NCI-H1417 (cell line): ENCODE data around the gene PNPLA6.
"Not testable (repeated sequence)": the region's sequence is repeated elsewhere in the genome, so short reads cannot be mapped to it uniquely, and the experiment has no call there.

Source experiments
- DNase-seq, 3 experiments: peaks; one replicate each; lab custom pipeline; 2025; lab: John Stamatoyannopoulos, UW

The PNPLA6 gene

DNA sequence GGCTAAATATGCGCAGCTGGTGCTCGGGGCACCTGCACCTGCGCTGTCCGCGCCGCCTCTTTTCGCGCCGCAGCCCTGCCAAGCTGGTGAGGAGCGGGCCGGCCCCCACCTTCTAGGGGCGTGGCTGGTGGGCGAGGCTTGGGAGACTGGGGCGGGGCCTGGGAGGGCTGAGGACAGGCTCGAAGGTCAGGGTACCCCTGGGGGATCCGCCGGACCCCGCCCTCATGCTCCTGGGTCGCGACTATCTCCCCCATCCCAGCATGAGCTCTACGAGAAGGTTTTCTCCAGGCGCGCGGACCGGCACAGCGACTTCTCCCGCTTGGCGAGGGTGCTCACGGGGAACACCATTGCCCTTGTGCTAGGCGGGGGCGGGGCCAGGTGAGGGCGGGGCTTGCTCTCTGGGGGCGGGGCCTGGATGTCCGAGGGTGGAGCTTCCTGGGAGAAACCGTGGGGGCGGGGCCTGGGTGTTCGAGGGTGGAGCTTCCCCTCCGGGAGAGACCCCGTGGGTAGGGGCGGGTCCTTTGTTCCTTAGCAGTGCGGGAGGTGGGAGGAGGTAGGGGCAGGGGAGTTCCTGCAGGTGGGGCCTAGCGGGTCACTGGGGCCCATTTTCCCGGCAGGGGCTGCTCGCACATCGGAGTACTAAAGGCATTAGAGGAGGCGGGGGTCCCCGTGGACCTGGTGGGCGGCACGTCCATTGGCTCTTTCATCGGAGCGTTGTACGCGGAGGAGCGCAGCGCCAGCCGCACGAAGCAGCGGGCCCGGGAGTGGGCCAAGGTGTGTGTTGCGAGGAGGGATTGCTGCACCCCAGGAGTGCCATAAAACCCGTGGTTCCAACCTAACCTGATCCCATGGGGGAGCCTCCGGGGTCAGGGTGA, 19.7 kb downstream of the PNPLA6 start:
- DNase-seq, result no peak

DNA sequence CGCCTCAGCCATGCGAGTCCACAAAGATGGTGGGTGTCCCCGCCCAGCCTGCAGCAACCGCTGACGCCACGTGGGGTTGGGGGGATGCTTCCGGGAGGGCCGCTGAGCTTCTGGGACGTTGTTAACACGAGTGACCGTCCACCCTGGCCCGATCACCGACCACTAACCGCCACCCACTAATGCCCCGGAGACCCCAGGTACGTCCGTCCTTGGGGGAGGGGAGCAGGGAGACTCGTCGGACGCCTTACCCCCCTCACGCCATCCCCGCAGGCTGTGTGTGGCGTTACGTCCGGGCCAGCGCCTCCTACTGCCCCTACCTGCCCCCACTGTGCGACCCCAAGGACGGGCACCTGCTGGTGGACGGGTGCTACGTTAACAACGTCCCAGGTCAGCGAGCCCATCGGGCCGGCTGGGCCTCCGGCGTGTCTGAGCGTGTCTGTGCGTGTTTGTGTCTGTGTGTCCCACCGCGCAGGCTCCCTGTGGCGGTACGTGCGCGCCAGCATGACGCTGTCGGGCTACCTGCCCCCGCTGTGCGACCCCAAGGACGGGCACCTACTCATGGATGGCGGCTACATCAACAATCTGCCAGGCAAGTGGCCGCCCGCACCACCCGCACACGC, 21.3 kb downstream of the PNPLA6 start:
- no peak for DNase-seq

DNA sequence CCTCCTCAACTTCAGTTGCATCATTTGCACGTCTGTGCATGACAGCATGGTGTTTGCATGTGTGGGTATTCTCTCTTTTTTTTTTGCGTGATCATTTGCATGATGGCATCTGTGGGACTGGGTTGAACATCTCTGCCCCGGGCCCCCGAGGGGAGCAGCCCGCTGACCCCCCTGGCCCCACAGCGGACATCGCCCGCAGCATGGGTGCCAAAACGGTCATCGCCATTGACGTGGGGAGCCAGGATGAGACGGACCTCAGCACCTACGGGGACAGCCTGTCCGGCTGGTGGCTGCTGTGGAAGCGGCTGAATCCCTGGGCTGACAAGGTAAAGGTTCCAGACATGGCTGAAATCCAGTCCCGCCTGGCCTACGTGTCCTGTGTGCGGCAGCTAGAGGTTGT, 23.1 kb downstream of the PNPLA6 start:
- DNase-seq, result no peak

DNA sequence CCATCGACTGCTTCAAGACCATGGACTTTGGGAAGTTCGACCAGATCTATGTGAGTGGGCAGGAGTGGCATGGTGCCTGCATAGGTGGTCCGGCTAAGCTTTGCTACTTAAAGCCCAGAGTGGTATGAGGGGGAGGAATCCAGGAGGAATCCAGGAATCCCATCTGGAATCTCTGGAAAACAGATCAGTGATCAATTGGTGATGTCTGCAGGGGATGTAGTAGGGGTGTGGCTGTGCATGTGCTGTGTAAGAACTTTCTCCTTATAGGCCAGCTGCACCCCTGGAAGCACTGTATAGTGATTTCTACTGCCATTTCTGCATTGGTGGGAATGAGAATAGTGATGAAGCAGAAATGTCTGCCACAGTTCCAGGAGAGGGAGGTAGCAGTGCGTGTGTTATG, 23.6 kb downstream of the PNPLA6 start:
- DNase-seq, result no peak

DNA sequence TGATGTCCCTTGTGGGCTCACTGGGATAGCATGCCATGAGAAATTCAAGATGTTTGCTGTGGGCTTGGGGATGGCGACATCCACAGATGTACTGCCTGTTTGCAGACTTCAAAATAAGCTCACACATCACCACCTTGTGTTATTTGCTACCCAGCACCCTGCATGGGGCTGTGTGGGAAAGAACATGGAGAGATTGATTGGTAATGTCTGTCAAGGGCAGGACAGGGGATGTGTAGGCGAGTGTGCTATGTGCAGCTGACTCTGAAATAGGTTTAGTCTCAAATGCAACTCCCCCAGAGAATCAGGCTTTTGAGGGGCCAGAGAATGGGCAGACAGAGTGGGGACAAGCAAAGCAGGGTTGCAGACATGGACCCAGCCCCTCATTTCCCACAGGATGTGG, 24.7 kb downstream of the PNPLA6 start:
- DNase-seq, result no peak

DNA sequence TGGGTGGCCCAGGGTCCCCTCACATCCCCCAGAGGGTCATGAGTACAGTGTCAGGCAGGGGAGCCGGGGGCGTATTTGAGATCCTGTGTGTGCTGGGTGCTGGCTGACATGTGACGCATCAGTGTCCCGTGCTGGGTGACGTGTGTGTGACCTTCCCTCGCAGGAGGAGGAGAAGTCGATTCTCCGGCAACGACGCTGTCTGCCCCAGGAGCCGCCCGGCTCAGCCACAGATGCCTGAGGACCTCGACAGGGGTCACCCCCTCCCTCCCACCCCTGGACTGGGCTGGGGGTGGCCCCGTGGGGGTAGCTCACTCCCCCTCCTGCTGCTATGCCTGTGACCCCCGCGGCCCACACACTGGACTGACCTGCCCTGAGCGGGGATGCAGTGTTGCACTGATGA, 25.8 kb downstream of the PNPLA6 start:
- no peak for DNase-seq

DNA sequence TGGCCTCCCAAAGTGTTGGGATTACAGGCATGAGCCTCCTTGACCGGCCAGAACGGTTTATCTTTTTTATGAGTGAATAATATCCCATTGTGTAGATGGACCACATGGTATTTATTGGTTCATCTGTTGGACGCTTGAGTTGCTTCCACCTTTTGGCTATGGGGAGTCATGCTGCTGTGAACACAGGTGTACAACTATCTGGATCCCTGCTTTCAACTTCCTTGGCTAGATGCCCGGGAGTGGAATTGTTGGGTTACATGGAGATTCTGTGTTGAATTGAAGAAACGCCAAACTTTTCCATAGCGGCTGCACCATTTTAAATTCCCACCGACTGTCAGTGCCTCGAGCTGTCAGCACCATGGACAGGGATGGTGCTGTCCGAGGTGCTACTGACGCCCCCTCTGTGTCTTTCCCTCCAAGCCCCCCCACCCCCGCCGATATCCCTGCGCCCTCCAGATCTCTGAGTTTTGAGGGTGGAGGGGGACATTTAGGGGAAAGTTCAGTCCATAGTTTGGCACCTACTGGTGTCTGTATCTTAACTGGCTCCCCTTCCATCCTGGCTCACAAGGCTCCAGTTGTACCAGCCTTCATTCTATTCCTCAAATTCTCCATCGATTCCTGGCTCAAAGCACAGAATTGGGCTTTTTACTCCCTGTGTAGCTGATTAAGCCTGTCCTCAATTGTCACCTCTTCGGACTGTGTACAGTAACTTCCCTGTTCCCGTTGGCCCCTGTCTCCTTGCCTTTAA, 27.3 kb downstream of the PNPLA6 start:
- DNase-seq, result no peak

DNA sequence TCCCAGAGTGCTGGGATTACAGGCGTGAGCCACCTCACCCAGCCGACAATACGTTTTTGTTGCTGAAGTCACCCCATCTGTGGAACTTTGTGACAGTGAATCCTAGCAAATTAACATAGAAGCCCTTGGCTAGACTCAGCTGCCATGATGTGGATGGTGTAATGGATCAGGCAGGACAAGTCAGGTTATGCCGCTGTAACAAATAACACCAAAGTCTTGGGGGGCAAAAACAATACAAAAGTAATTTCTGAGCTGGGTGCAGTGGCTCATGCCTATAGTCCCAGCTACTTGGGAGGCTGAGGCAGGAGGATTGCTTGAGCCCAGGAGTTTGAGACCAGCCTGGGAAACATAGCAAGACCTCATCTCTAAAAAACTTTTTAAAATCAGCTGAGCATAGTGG, 29.3 kb downstream of the PNPLA6 start:
- no peak for DNase-seq

DNA sequence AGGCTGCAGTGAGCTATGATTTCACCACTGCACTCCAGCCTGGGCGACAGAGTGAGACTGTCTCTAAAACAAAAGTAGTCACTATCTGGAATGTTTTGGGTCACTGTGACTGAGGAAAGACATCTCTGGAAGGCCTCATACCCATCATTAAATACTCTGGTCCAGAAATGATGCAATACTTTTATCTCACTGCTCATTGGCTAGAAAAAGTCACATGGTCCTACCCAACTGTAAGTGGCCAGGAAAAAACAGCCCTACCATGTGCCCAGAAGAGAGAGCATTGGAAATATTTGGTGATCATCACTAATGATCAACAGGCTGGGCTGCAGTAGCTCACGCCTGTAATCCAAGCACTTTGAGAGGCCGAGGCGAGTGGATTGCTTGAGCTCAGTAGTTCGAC, 29.8 kb downstream of the PNPLA6 start:
- no peak for DNase-seq

DNA sequence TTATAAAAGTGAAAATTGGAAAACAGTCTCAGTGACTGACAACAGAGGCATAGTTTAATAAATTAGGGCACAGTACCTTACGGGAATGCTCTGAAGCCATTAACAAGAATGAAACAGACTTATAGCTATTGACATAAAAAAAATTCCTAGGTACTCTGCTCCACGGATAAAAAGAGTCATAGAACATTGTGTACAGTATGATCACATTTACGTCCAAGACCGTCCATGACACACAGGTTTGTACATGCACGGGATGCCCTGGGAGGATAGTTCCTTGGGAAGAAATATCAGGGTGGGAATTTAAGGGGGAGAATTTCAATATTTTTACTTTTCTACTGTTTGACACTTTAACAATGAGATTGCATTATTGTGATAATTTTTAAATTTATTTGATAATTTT, 35.2 kb downstream of the PNPLA6 start:
- no peak for DNase-seq

DNA sequence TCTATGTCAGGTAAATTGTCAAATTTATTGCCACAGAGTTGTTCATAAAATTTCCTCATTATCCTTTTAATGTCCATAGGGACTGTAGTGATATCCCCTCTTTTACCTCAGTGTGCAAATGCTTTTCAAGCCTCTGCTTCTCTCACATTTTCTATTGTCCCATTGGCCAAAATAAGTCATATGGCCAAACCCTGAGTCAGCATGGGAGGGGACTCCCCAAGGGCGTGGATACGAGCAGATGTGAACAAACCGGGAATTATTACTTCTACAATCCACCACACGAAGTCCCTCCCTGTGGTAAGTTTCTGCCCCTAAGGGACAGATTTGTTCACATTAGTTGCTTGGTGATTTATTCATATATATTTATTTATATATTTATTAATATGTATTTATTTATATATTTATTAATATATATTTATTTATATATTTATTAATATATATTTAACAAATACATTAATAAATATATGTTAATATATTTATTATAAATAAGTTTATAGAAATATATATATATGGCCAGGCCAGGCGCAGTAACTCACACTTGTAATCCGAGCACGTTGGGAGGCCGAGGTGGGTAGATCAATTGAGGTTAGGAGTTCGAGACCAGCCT, 40.0 kb downstream of the PNPLA6 start:
- no peak for DNase-seq

DNA sequence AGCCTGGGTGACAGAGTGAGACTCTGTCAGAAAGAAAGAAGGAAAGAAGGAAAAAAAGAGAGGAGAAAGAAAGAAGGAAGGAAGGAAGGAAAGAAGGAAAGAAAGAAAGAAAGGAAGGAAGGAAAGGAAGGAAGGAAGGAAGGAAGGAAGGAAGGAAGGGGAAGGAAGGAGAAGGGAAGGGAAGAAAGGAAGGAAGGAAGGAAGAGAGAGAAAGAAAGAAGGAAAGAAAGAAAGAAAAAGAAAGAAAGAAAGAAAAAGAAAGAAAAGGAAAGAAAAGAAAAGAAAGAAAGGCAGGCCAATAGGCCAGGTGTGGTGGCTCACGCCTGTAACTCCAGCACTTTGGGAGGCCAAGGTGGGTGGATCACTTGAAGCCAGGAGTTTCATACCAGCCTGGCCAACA, 41.9 kb downstream of the PNPLA6 start:
- DNase-seq, result not testable (repeated sequence)

DNA sequence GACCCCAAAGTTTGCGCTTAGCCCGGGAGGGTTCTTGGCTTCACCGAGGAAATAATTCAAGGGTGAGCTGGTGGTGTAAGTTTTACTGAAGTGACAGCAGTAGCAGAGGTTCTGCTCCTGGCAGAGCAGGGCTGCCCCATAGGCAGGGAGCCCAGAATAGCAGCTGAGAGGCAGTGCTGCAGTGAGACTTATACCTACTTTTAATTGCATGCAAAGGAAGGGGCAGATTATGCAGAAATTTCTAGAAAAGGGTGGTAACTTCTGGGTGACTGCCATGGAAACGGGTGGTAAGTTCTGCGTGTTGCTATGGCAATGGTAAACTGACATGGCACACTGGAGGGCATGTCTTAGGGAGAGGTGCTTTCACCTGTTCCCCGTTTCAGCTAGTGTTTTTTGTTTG, 42.6 kb downstream of the PNPLA6 start:
- DNase-seq, result peak in 1 of 3 experiments; percentile 15

DNA sequence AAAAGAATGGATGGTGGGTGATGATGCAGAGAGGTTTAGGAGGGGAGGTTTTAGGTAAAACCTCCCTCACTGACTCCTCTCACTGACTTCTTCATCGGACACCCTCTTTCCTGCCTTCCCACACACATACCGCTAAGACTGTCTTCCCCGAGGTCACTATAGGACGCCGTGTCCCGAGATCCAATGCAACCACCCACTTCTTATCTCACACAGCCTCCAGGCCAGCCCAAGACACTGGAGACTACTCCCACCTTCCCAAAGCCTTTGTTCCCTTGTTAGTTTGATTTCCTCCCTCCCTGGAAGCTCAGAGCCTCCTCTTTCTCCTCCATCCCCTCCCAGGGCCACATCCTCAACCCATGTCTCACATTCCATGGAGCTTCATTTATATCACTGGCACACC, 43.7 kb downstream of the PNPLA6 start:
- no peak for DNase-seq

DNA sequence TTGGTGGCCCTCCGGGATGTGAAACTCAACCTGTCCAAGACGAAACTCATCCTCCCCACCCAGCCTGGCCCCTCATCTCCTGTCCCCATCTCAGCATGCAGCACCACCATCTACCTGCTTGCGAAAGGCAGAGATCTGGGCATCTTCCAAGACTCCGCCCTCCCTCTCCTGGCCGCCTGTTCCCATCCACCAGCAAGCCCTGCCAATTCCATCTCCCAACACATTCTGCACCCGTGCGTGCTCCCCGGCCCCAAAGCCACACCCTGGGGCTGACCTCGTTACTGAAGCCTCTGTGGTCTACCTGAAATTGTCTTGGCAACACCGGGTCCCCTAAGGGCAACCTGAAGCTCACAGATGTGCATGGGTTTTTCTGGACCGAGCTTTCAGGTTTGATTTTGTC, 46.9 kb downstream of the PNPLA6 start:
- no peak for DNase-seq

DNA sequence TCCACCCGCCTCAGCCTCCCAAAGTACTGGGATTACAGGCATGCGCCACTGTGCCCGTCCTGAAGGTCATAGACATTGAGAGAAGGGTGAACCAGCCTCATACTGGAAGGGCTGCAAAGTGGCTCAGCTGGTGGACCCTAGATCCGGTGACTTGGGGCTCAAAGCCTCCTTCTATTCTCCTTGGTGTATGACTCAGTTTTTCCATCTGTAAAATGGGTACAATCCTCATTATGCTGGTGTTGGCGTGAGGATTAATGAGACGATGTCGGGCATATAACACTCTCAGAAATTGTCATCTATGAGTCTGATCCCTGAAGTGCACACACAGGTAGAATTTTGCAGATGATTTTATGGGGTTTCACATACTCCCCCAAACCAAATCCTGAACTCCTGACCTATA, 54.3 kb downstream of the PNPLA6 start:
- no peak for DNase-seq

DNA sequence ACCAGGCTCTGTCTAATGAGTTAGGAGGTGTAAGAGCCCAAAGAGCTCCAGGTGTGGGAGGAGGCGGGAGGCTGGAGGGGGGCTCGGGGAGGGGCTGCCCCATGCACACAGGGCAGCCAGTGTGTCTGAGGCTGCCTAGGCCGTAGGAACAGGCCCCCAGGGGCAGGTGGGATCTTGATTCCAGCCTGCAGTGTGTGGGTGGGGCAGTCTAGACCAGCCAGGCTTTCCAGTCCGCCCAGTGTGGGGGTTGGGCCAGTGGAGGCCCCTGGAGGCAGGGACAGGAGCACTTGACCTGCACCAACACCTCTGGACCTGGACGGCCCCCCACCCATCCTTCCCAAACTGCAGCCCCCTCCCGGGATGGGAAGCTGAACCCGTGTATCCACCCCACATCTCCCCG, 54.7 kb downstream of the PNPLA6 start:
- peak in 1 of 3 experiments; percentile 18 for DNase-seq

DNA sequence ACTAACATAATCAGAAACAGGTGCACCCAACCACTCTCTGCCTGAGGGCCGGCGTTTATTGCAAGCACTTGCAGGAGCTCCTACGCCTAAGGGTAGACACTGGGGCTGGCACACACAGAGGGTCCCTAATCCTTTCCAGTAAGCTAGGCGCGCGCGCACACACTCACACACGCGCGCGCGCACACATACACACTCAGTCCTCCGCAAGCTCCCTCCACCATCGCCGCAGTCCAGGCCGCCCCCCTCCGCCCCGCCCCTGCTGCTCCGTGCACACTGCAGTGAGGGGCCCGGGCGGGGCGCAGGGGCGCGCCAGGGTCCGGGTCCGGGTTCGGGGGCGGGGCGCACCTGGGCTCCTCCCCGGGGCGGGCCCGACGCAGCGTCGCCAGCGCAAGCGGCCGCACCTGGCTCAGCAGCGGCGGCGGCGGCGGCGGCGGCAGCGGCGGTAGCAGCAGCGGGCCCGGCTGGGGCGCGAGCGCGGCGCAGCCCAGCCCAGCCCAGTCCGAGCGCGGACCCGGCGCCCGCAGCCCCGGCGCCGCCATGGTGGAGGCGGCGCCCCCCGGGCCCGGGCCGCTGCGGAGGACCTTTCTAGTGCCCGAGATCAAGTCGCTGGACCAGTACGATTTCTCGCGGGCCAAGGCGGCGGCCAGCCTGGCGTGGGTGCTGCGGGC, 60.1 kb downstream of the PNPLA6 start, which contains the start of gene CAMSAP3:
Gene CAMSAP3, plus strand, starts transcription at position 398 of the 668 bp plus-strand sequence. Its CDS starts 140 bp downstream, at position 538.
- peak; percentile 64 to 91 (median 90) for DNase-seq

DNA sequence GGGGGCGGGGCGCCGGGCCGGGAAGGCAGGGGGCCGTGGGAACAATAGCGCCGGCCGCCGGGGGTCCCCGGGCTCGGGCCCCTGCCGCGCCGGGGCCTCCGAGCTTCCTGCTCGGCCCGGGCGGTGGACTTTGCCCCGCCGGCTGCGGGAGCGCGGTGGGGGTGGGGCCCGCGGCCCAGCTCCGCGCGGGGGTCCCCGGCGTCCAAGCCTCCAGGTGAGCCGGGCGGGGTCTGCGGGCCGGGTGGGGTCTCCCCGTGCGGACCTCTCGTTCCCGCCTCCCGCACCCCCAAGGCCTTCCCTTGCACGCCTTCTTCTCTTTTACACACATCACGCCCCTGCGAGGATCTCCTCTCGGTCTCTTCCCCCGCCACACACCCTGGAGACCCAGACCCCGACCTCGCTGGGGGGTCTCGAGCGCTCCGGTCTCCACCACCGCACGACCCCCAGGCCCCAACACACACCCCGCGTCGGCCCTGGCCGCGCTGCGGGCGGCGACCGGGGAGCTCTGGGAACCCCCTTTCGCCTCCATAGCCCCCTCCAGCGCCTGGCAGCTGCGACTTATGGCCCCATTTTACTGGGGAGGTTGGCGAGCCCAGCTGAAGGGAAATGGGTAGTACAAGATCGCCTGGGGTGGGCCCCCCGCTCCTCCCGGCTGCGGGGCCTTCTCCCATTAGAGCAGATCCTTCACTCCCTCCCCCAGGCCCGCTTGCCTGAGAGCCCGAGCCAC, 60.9 kb downstream of the PNPLA6 start:
- DNase-seq, result peak in 2 of 3 experiments; percentile 39 to 42

DNA sequence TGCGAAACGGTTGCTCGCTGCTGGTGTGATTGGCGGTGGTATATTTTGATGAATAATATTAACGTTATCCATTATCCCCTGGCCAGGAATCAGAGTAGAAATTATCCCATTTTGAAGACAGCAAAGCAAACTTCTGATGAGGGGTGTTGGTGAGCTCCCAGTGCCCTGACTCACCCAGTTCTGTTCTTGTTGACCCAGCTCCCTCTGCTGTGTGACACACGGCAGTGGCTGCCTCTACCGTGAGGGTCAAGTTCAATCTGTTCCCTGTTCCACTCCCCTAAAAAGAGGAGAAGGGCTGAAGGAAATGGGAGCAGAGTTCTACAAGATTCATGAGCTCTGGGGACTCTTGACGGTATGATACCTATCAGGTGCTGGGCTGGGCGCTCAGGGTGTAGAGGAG, 62.2 kb downstream of the PNPLA6 start:
- DNase-seq, result no peak

DNA sequence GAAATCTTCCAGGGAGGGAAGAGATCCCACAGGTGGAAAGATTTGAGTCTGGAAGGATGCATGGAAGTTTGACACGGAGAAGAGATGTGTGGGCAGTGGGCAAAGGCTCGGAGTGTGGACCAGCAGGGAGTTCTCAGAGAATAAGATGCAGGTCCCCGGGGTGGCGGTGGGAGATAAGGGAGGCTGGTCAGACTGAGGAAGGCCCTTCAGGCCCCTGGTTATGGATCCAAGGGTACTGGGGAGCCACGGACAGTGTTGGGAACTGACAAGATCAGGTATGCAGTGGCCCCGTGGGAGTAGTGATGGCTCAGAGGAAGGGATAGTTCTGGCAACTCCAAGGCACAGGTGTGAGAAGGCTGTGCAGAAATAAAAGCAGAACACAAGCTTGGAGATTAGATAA, 62.7 kb downstream of the PNPLA6 start:
- DNase-seq, result no peak
